ENCODE results near the gene CELF2.

CELF2 gene

GRCh38 chr10:11217521-11217920 lies 199.8 kb downstream of the CELF2 start:
- H3K36me3 ChIP-seq (ENCODE audit: control insufficient read depth, insufficient read depth, low read length): no peaks in the 10 kb centered on the region

GRCh38 chr10:11218395-11218794 lies 200.7 kb downstream of the CELF2 start:
- H3K27ac ChIP-seq (ENCODE audit: low read depth, low read length): no peak overlapping the region
- H3K4me1 ChIP-seq (ENCODE audit: control insufficient read depth, insufficient read depth, low read length): no peaks in the 10 kb centered on the region
- H3K36me3 ChIP-seq (ENCODE audit: control insufficient read depth, insufficient read depth, low read length): no peaks in the 10 kb centered on the region
- no peaks in the 10 kb centered on the region for H3K27me3 ChIP-seq (ENCODE audit: control insufficient read depth, insufficient read depth, low read length)
- no peak overlapping the region for H3K4me3 ChIP-seq (ENCODE audit: low read length)
- no peak overlapping the region for H3K9ac ChIP-seq (ENCODE audit: low read length)

More at GRCh38 chr10:11217521-11217920, 199.8 kb downstream of the CELF2 start:
- Histone ChIP-seq H3K4me1 (ENCODE audit: control insufficient read depth, insufficient read depth, low read length) (no peaks in the 10 kb centered on the region), H3K4me3 (ENCODE audit: low read length) (no peak overlapping the region), H3K27ac (ENCODE audit: low read depth, low read length) (no peak overlapping the region), H3K9ac (ENCODE audit: low read length) (no peak overlapping the region), H3K27me3 (ENCODE audit: control insufficient read depth, insufficient read depth, low read length) (no peaks in the 10 kb centered on the region)

GRCh38 chr10:11219431-11219830 lies 201.8 kb downstream of the CELF2 start:
- no peaks in the 10 kb centered on the region for H3K4me1 ChIP-seq (ENCODE audit: control insufficient read depth, insufficient read depth, low read length)
- no peaks in the 10 kb centered on the region for H3K27me3 ChIP-seq (ENCODE audit: control insufficient read depth, insufficient read depth, low read length)
- H3K27ac ChIP-seq (ENCODE audit: low read depth, low read length): no peak overlapping the region
- H3K9ac ChIP-seq (ENCODE audit: low read length): no peak overlapping the region
- H3K36me3 ChIP-seq (ENCODE audit: control insufficient read depth, insufficient read depth, low read length): no peaks in the 10 kb centered on the region
- no peak overlapping the region for H3K4me3 ChIP-seq (ENCODE audit: low read length)

GRCh38 chr10:11223081-11223480 lies 205.4 kb downstream of the CELF2 start:
- H3K36me3 ChIP-seq (ENCODE audit: control insufficient read depth, insufficient read depth, low read length): no peaks in the 10 kb centered on the region

GRCh38 chr10:11223507-11224140 lies 206.0 kb downstream of the CELF2 start:
- H3K27ac ChIP-seq (ENCODE audit: low read depth, low read length): no peak overlapping the region
- no peaks in the 10 kb centered on the region for H3K36me3 ChIP-seq (ENCODE audit: control insufficient read depth, insufficient read depth, low read length)
- no peaks in the 10 kb centered on the region for H3K4me1 ChIP-seq (ENCODE audit: control insufficient read depth, insufficient read depth, low read length)
- no peak overlapping the region for H3K4me3 ChIP-seq (ENCODE audit: low read length)
- H3K9ac ChIP-seq (ENCODE audit: low read length): no peak overlapping the region
- no peaks in the 10 kb centered on the region for H3K27me3 ChIP-seq (ENCODE audit: control insufficient read depth, insufficient read depth, low read length)

More at GRCh38 chr10:11223081-11223480, 205.4 kb downstream of the CELF2 start:
- Histone ChIP-seq H3K27me3 (ENCODE audit: control insufficient read depth, insufficient read depth, low read length) (no peaks in the 10 kb centered on the region), H3K9ac (ENCODE audit: low read length) (no peak overlapping the region), H3K27ac (ENCODE audit: low read depth, low read length) (no peak overlapping the region), H3K4me3 (ENCODE audit: low read length) (no peak overlapping the region), H3K4me1 (ENCODE audit: control insufficient read depth, insufficient read depth, low read length) (no peaks in the 10 kb centered on the region)

GRCh38 chr10:11224321-11224720 lies 206.6 kb downstream of the CELF2 start:
- H3K27ac ChIP-seq (ENCODE audit: low read depth, low read length): no peak overlapping the region
- H3K4me3 ChIP-seq (ENCODE audit: low read length): no peak overlapping the region
- no peaks in the 10 kb centered on the region for H3K36me3 ChIP-seq (ENCODE audit: control insufficient read depth, insufficient read depth, low read length)
- H3K27me3 ChIP-seq (ENCODE audit: control insufficient read depth, insufficient read depth, low read length): no peaks in the 10 kb centered on the region
- no peak overlapping the region for H3K9ac ChIP-seq (ENCODE audit: low read length)
- no peaks in the 10 kb centered on the region for H3K4me1 ChIP-seq (ENCODE audit: control insufficient read depth, insufficient read depth, low read length)

GRCh38 chr10:11224792-11225416 lies 207.2 kb downstream of the CELF2 start:
- no peaks in the 10 kb centered on the region for H3K36me3 ChIP-seq (ENCODE audit: control insufficient read depth, insufficient read depth, low read length)
- no peaks in the 10 kb centered on the region for H3K27me3 ChIP-seq (ENCODE audit: control insufficient read depth, insufficient read depth, low read length)
- H3K4me3 ChIP-seq (ENCODE audit: low read length): no peak overlapping the region
- H3K27ac ChIP-seq (ENCODE audit: low read depth, low read length): no peak overlapping the region
- no peak overlapping the region for H3K9ac ChIP-seq (ENCODE audit: low read length)
- H3K4me1 ChIP-seq (ENCODE audit: control insufficient read depth, insufficient read depth, low read length): no peaks in the 10 kb centered on the region

- H3K4me3 ChIP-seq (ENCODE audit: low read length): no peak overlapping the region
- H3K4me1 ChIP-seq (ENCODE audit: control insufficient read depth, insufficient read depth, low read length): no peaks in the 10 kb centered on the region
- no peaks in the 10 kb centered on the region for H3K27me3 ChIP-seq (ENCODE audit: control insufficient read depth, insufficient read depth, low read length)
- H3K9ac ChIP-seq (ENCODE audit: low read length): no peak overlapping the region
- H3K27ac ChIP-seq (ENCODE audit: low read depth, low read length): no peak overlapping the region
- no peaks in the 10 kb centered on the region for H3K36me3 ChIP-seq (ENCODE audit: control insufficient read depth, insufficient read depth, low read length)
These were observed 208.3 kb downstream of the CELF2 start for GRCh38 chr10:11225935-11226334.

GRCh38 chr10:11227103-11227502 lies 209.4 kb downstream of the CELF2 start:
- Histone ChIP-seq H3K4me1 (ENCODE audit: control insufficient read depth, insufficient read depth, low read length) (no peaks in the 10 kb centered on the region), H3K9ac (ENCODE audit: low read length) (no peak overlapping the region), H3K27me3 (ENCODE audit: control insufficient read depth, insufficient read depth, low read length) (no peaks in the 10 kb centered on the region), H3K4me3 (ENCODE audit: low read length) (no peak overlapping the region), H3K27ac (ENCODE audit: low read depth, low read length) (no peak overlapping the region), H3K36me3 (ENCODE audit: control insufficient read depth, insufficient read depth, low read length) (no peaks in the 10 kb centered on the region)

GRCh38 chr10:11229893-11230292 lies 212.2 kb downstream of the CELF2 start:
- H3K27me3 ChIP-seq (ENCODE audit: control insufficient read depth, insufficient read depth, low read length): no peaks in the 10 kb centered on the region
- no peaks in the 10 kb centered on the region for H3K36me3 ChIP-seq (ENCODE audit: control insufficient read depth, insufficient read depth, low read length)
- H3K4me3 ChIP-seq (ENCODE audit: low read length): no peak overlapping the region
- no peak overlapping the region for H3K9ac ChIP-seq (ENCODE audit: low read length)
- H3K27ac ChIP-seq (ENCODE audit: low read depth, low read length): no peak overlapping the region
- H3K4me1 ChIP-seq (ENCODE audit: control insufficient read depth, insufficient read depth, low read length): no peaks in the 10 kb centered on the region

- no peak overlapping the region for H3K9ac ChIP-seq (ENCODE audit: low read length)
- no peak overlapping the region for H3K4me3 ChIP-seq (ENCODE audit: low read length)
- H3K27ac ChIP-seq (ENCODE audit: low read depth, low read length): no peak overlapping the region
- no peaks in the 10 kb centered on the region for H3K27me3 ChIP-seq (ENCODE audit: control insufficient read depth, insufficient read depth, low read length)
- no peaks in the 10 kb centered on the region for H3K4me1 ChIP-seq (ENCODE audit: control insufficient read depth, insufficient read depth, low read length)
- no peaks in the 10 kb centered on the region for H3K36me3 ChIP-seq (ENCODE audit: control insufficient read depth, insufficient read depth, low read length)
These were observed 213.0 kb downstream of the CELF2 start for GRCh38 chr10:11230498-11231167.

- H3K4me1 ChIP-seq (ENCODE audit: control insufficient read depth, insufficient read depth, low read length): no peaks in the 10 kb centered on the region
These were observed 213.6 kb downstream of the CELF2 start for GRCh38 chr10:11231285-11231684.

More at GRCh38 chr10:11231285-11231684, 213.6 kb downstream of the CELF2 start:
- Histone ChIP-seq H3K4me3 (ENCODE audit: low read length) (no peak overlapping the region), H3K36me3 (ENCODE audit: control insufficient read depth, insufficient read depth, low read length) (no peaks in the 10 kb centered on the region), H3K9ac (ENCODE audit: low read length) (no peak overlapping the region), H3K27me3 (ENCODE audit: control insufficient read depth, insufficient read depth, low read length) (no peaks in the 10 kb centered on the region), H3K27ac (ENCODE audit: low read depth, low read length) (no peak overlapping the region)

Measured in rectal smooth muscle tissue (tissue), 1 donor.